ENCODE data around the gene CDNF.

The CDNF gene

DNA sequence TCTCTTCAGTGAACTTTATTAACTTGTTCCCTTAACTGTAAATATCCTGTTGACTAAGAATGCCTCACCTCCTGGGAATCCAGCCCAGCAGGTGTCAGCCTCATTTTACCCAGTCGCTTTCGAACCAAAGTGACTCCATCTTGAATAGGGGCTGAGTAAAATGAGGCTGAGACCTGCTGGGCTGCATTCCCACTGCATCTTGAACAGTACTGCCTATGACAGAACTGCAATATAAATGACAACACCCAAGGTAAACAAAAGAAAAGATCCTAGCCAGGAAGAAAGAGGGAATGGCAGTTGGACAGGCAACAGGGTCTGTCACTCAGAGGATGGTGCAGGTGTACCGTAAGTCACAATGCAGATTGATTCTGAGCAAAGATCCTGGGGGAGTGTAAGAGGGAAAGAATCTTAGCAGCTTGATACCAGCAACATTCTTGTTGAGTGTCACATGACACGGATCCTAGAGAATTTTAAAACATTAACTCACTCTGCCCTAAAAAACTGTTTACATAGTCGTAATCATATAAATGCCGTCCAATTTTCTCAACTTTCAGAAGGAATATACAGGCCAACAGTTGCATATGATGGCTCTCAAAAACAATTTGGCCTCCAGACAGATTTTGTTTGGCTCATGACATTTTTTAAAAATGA is 58.7 kb downstream of the CDNF start:
- peak; percentile 3 for DNase-seq (ENCODE audit: low read depth)
- no peak overlapping the region for H3K4me3 ChIP-seq (ENCODE audit: control insufficient read depth, low read depth, low read length)
- TF ChIP-seq, protein P1, sequence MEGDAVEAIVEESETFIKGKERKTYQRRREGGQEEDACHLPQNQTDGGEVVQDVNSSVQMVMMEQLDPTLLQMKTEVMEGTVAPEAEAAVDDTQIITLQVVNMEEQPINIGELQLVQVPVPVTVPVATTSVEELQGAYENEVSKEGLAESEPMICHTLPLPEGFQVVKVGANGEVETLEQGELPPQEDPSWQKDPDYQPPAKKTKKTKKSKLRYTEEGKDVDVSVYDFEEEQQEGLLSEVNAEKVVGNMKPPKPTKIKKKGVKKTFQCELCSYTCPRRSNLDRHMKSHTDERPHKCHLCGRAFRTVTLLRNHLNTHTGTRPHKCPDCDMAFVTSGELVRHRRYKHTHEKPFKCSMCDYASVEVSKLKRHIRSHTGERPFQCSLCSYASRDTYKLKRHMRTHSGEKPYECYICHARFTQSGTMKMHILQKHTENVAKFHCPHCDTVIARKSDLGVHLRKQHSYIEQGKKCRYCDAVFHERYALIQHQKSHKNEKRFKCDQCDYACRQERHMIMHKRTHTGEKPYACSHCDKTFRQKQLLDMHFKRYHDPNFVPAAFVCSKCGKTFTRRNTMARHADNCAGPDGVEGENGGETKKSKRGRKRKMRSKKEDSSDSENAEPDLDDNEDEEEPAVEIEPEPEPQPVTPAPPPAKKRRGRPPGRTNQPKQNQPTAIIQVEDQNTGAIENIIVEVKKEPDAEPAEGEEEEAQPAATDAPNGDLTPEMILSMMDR (conservative IDR thresholded peaks at IDR 0.05; ENCODE audit: control insufficient read depth, insufficient read depth, low read depth, low read length): no peak

DNA sequence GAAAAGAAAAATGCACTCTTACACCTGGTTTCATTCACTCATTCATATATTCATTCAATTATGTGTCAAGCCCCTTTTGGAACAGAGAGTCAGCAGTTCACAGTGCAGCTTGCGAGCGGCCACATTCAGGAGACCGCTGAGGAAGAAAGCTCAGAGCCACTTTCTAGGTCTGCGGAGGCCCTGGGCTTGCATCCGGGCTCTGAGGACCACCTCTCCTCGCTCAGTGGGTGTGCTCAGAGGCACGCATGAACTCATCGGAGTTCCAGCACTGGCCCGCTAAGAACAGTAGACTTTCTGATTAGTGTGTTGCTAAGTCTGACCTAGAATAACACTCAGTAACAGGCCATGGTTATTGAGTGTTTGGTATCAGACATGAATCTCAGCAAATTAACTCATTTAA is 61.3 kb downstream of the CDNF start:
- H3K4me3 ChIP-seq (ENCODE audit: control insufficient read depth, low read depth, low read length): no peak overlapping the region
- DNase-seq (ENCODE audit: low read depth): no peak
- TF ChIP-seq, protein P1 (conservative IDR thresholded peaks at IDR 0.05; ENCODE audit: control insufficient read depth, insufficient read depth, low read depth, low read length): no peak

DNA sequence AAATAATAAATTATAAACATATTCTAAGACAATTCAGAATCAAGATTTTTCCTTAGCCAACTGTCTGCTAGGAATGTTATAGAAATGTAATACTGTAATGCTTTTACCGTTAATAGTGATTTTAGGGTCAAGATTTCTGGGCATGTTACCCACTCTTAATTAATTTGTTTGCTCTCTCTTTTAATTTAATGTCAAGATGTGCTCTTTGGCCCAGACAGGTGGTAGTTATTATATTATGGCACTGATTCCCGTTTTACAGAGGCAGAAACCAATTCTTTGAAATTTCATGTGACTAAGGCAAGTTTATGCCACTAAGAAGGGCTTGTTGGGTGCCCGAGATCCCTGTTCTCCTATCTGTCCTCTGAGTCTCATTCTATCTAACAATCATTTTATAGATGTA is 62.2 kb downstream of the CDNF start:
- DNase-seq (ENCODE audit: low read depth): no peak
- TF ChIP-seq, protein P1 (conservative IDR thresholded peaks at IDR 0.05; ENCODE audit: control insufficient read depth, insufficient read depth, low read depth, low read length): no peak
- no peak overlapping the region for H3K4me3 ChIP-seq (ENCODE audit: control insufficient read depth, low read depth, low read length)

DNA sequence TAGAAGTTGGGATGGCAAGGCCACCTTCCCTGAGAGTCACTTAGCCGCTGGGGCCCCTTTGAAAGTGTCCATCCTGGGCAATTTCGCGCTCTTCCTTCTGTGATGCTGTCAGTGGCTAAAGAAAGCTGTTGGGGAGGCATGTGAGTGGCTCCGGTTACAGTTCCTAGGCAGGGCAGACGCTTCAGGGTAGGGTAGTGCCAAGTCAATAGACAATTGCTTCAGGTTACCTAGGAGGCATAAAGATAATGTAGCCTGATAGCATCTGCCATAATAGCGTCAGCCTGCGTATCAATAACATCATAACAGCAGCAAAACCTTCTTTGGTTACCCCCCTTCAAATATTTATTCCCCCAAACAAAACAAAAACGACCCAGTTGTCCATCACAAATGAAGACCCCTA is 63.0 kb downstream of the CDNF start, which contains the start of gene FAM107B:
FAM107B (minus strand) TSS at position 101 of the 400 bp plus-strand sequence. CDS start 234 bp downstream, outside the sequence.
- no peak within 1 kb of the TSS for H3K4me3 ChIP-seq (ENCODE audit: control insufficient read depth, low read depth, low read length)
- TF ChIP-seq, protein P1 (conservative IDR thresholded peaks at IDR 0.05; ENCODE audit: control insufficient read depth, insufficient read depth, low read depth, low read length): no peak
- DNase-seq (ENCODE audit: low read depth): no peak

DNA sequence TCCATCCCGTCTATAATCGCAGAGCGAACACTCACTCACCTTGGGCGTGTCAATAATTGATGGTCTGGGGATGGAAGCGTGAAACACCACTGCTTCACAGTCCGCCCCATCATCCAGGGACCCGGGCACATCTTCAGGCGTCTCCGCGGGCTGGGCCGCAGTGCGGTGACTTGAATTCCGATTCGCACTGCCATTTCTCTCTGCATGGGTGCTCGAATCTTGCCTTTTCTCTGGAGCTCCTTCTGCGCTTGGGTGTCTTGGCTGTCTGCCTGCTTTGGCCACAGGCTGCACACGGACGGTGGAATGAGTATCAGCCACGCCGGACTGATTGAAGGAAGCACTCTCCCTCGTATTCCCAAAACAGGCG is 63.6 kb downstream of the CDNF start:
- TF ChIP-seq, protein P1 (conservative IDR thresholded peaks at IDR 0.05; ENCODE audit: control insufficient read depth, insufficient read depth, low read depth, low read length): no peak
- no peak for DNase-seq (ENCODE audit: low read depth)
- no peak overlapping the region for H3K4me3 ChIP-seq (ENCODE audit: control insufficient read depth, low read depth, low read length)

DNA sequence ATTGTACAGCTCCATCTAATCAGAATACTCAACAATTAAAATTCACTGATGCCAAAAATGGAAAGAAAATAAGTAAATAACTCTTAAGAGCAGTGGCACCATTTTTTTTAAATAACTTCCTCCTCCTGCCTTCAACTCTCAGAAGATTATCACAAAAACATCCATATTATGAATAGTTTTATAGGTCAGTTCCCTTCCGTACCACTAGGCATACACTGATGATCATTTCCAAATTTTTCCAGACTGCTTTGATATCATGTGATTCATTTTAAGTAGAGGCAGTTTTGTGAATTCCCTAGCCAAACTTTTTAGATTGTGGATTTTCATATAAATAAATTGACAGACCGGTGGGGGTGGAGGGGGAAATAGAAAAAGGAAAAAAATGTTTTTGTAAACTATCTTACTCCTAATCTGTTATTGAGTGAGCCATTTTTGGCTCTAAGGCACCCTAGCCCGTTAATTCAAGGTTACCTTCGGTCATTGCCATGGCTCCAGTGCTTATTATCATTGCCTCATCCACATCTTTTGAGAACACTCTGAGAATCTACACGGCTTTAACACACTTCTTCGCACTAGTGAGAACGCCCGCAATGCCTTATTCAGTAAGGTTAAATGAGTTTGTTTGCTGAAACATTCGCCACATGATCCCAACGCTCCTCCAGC is 64.2 kb downstream of the CDNF start:
- TF ChIP-seq, protein P1 (conservative IDR thresholded peaks at IDR 0.05; ENCODE audit: control insufficient read depth, insufficient read depth, low read depth, low read length): peak; percentile 11
- DNase-seq (ENCODE audit: low read depth): no peak

More for the DNA sequence above, 64.2 kb downstream of the CDNF start:
- no peak overlapping the region for H3K4me3 ChIP-seq (ENCODE audit: control insufficient read depth, low read depth, low read length)
